HUES6 (cell line): ENCODE data around the gene ZNF821.

Experiments
- H3K27ac ChIP-seq: 2 replicates; pipeline ENCODE4 v1.7.0; 2013; ENCODE audit warnings: low read depth, mild to moderate bottlenecking, low read length, inconsistent platforms
- H3K27me3 ChIP-seq: 2 replicates; pipeline ENCODE4 v1.6.1; 2013; ENCODE audit warnings: low read length; ENCODE audit not compliant: control insufficient read depth, insufficient read depth
- H3K36me3 ChIP-seq: 2 replicates; pipeline ENCODE4 v1.6.1; 2013; ENCODE audit warnings: low read length; ENCODE audit not compliant: control insufficient read depth, insufficient read depth
- H3K4me1 ChIP-seq: 2 replicates; pipeline ENCODE4 v1.6.1; 2013; ENCODE audit warnings: low read length; ENCODE audit not compliant: control insufficient read depth, insufficient read depth
- H3K4me3 ChIP-seq: 2 replicates; pipeline ENCODE4 v1.5.1; 2013; ENCODE audit warnings: low read depth, low read length
- H3K9ac ChIP-seq: one replicate; pipeline ENCODE4 v1.6.1; 2013; ENCODE audit warnings: mild to moderate bottlenecking, low read length
- H3K9me3 ChIP-seq: 2 replicates; pipeline ENCODE4 v1.6.1; 2013; ENCODE audit warnings: low read depth, low read length; ENCODE audit not compliant: control insufficient read depth, insufficient read depth

Gene ZNF821, protein sequence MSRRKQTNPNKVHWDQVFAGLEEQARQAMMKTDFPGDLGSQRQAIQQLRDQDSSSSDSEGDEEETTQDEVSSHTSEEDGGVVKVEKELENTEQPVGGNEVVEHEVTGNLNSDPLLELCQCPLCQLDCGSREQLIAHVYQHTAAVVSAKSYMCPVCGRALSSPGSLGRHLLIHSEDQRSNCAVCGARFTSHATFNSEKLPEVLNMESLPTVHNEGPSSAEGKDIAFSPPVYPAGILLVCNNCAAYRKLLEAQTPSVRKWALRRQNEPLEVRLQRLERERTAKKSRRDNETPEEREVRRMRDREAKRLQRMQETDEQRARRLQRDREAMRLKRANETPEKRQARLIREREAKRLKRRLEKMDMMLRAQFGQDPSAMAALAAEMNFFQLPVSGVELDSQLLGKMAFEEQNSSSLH

DNA sequence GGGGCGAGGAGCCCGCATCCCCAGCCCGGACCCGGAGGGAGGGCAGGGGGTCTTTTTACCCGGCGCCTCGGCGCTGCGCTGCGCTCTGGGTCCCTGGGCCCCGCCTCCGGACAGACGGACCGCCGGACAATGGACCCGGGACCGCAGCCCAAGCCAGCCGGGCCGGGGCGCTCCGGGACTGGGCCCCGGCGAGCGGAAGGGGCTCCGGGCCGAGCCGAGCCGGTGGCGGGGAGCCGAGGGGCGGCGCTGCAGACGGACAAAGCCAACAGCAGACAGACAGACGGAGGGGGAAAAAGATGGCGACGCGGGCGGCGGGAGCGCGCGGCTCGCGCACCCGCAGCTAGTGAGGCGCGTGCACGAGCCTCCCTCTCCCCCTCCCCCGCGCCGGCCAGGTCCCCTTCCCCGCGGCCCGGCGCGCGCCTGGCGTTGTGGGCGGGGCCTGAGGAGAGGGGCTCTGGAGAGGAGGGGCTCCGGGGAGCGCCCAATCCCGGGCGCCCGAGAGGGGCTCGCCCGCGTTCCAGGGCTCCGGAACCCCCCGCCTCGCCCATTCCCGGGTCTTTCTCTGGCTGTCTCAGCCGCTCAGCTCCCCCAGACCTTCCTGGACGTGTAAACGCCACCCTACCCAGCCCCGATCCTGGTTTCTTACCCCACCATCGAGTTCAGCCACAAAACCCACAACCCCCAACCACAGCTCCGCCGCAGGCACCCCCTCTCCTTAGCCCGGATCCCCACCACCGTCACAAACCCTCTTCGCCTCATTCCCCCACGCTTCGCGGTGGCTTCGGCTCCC lies at the start of gene ZNF821:
Gene ZNF821 (minus strand): TSS at position 334 of the 790 bp plus-strand sequence. CDS start 4,236 bp downstream, outside the sequence.
- H3K27me3 ChIP-seq, result no peaks in the 10 kb centered on the region
- peaks cover 23% of the 10 kb centered on the region for H3K36me3 ChIP-seq
- H3K4me1 ChIP-seq, result peaks cover 25% of the 10 kb centered on the region
- H3K9ac ChIP-seq, result peak within 1 kb of the TSS; percentile 89
- H3K4me3 ChIP-seq, result peak within 1 kb of the TSS; percentile 95
- H3K27ac ChIP-seq, result peak within 1 kb of the TSS; percentile 95; the same call in 1 of the 2 replicates
- H3K9me3 ChIP-seq, result no peaks in the 10 kb centered on the region

- H3K36me3 ChIP-seq, result peaks cover 67% of the 10 kb centered on the region
- H3K9ac ChIP-seq, result no peak overlapping the region
- no peak overlapping the region for H3K27ac ChIP-seq
- no peaks in the 10 kb centered on the region for H3K27me3 ChIP-seq
- no peak overlapping the region for H3K4me3 ChIP-seq
- H3K4me1 ChIP-seq, result no peaks in the 10 kb centered on the region; the same call in 1 of the 2 replicates
- H3K9me3 ChIP-seq, result no peaks in the 10 kb centered on the region
Observed at GRCh38 chr16:71933017-71933416, 49.0 kb upstream of the ZNF821 start.

GRCh38 chr16:71931599-71931998 lies 47.6 kb upstream of the ZNF821 start:
- Histone ChIP-seq H3K27me3 (no peaks in the 10 kb centered on the region), H3K9ac (no peak overlapping the region), H3K4me1 (no peaks in the 10 kb centered on the region; the same call in 1 of the 2 replicates), H3K36me3 (peaks cover 82% of the 10 kb centered on the region), H3K27ac (no peak overlapping the region), H3K9me3 (no peaks in the 10 kb centered on the region), H3K4me3 (no peak overlapping the region)

- Histone ChIP-seq H3K27me3 (no peaks in the 10 kb centered on the region), H3K4me3 (no peak overlapping the region), H3K36me3 (peaks cover 87% of the 10 kb centered on the region), H3K4me1 (no peaks in the 10 kb centered on the region; the same call in 1 of the 2 replicates), H3K9me3 (no peaks in the 10 kb centered on the region), H3K9ac (no peak overlapping the region), H3K27ac (no peak overlapping the region)
Observed at GRCh38 chr16:71931001-71931400, 47.0 kb upstream of the ZNF821 start.

DNA sequence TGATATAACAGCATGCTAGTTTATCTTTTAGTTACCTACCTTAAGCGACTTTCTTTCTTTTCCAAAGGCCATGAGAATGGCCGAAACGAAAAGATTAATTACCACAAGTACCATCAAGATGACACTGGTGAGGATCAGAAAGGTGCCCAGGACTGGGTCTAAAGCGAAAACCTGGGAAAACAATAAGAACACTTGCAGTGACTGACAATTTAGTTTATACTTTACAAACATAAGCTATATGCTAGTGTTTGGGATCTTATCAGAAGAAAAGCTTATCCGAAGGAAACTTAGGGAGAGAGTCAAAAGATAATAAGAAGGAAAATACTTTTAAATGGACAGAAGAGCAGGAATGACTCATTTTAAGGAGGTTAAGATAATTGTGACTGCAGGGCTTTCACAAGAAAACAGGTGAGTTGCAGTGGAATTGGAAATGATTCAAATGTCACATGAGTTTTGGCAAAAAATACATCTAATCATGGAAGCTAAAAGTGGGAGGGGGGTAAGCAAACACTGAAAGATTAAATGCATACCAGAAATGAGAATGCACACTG lies 46.1 kb upstream of the ZNF821 start:
- Histone ChIP-seq H3K9ac (no peak overlapping the region), H3K9me3 (no peaks in the 10 kb centered on the region), H3K27me3 (no peaks in the 10 kb centered on the region), H3K27ac (no peak overlapping the region), H3K36me3 (peaks cover 91% of the 10 kb centered on the region), H3K4me3 (no peak overlapping the region), H3K4me1 (no peaks in the 10 kb centered on the region; the same call in 1 of the 2 replicates)

DNA sequence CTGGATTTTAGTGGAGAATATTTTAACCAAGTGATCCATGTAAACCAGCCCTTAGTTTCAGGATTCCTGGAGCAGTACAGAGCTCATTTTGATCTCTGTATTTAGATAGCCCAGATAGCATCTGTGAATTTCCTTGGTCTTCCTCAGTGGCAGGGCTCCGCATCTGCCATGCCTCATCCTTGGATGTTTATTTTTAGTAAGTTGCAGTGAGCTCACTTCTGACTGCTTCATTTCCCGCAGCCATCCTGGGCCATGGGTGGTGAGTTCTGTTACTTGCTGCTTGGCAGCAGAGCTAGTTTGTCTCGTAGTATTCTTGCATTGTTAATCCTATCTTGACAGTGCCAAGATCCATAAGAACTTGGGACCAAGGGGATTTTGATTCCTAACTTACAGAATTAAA lies 45.1 kb upstream of the ZNF821 start:
- no peaks in the 10 kb centered on the region for H3K9me3 ChIP-seq
- H3K4me1 ChIP-seq, result no peaks in the 10 kb centered on the region; the same call in 1 of the 2 replicates
- peaks cover 91% of the 10 kb centered on the region for H3K36me3 ChIP-seq
- no peak overlapping the region for H3K27ac ChIP-seq
- no peak overlapping the region for H3K4me3 ChIP-seq
- no peak overlapping the region for H3K9ac ChIP-seq
- H3K27me3 ChIP-seq, result no peaks in the 10 kb centered on the region

DNA sequence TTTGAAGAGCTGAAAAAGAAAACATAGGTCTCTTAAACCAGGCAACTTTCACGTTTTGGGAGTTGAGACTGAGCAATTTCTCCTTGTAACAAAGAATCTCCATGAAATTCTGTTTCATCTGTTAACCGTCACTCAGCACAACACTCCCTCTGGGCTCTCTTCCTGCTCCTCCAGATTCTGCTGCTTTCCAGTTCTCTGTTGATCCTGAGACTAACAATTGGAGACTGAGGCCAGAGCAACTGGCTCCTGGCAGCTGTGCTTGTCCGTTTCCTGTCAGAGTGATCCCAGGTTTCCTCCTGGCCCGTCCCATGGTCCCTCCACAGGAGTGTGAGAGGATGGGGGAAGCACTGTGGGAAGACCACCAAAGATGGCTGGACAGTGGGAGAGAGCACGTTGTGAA lies 43.8 kb upstream of the ZNF821 start:
- Histone ChIP-seq H3K27me3 (no peaks in the 10 kb centered on the region), H3K36me3 (peaks cover 93% of the 10 kb centered on the region), H3K27ac (peak overlapping the region; percentile 16; the same call in 1 of the 2 replicates), H3K9me3 (no peaks in the 10 kb centered on the region), H3K4me3 (no peak overlapping the region), H3K9ac (no peak overlapping the region), H3K4me1 (no peaks in the 10 kb centered on the region; the same call in 1 of the 2 replicates)

DNA sequence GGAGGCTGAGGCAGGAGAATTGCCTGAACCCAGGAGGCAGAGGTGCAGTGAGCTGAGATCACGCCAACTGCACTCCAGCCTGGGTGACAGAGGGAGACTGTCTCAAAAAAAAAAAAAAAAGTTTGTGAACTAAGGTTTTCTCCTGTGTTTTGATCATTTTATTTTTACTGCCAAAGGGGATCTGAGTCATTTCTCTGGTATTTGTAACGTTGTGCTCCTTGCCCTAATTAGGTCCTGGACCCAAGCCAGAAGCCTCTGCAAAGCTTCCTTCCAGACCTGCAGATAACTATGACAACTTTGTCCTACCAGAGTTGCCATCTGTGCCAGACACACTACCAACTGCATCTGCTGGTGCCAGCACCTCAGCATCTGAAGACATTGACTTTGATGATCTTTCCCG lies 43.4 kb upstream of the ZNF821 start:
- H3K36me3 ChIP-seq, result peaks cover 97% of the 10 kb centered on the region
- H3K9ac ChIP-seq, result no peak overlapping the region
- H3K27me3 ChIP-seq, result no peaks in the 10 kb centered on the region
- peak overlapping the region; percentile 16; the same call in 1 of the 2 replicates for H3K27ac ChIP-seq
- no peaks in the 10 kb centered on the region for H3K9me3 ChIP-seq
- no peaks in the 10 kb centered on the region; the same call in 1 of the 2 replicates for H3K4me1 ChIP-seq
- H3K4me3 ChIP-seq, result no peak overlapping the region

DNA sequence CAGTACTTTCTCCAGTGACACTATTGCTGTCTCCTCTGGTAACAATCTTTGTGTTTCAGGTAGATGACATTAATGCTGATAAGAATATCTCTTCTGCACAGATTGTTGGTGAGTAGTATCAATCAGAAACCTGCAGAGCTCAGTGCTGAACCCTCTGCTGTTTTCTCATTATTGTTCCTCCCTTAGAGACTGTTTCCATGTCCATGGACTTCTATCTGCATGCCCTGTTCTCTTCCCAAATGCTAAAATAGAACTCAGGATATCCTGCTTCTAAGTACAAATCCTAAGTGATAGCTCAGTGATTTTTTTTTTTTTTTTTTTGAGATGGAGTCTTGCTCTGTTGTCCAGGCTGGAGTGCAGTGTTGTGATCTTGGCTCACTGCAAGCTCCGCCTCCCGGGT lies 40.7 kb upstream of the ZNF821 start:
- no peak overlapping the region for H3K9ac ChIP-seq
- H3K4me1 ChIP-seq, result no peaks in the 10 kb centered on the region; the same call in 1 of the 2 replicates
- no peak overlapping the region for H3K4me3 ChIP-seq
- H3K27ac ChIP-seq, result no peak overlapping the region
- H3K27me3 ChIP-seq, result no peaks in the 10 kb centered on the region
- no peaks in the 10 kb centered on the region for H3K9me3 ChIP-seq
- peaks cover 98% of the 10 kb centered on the region for H3K36me3 ChIP-seq

DNA sequence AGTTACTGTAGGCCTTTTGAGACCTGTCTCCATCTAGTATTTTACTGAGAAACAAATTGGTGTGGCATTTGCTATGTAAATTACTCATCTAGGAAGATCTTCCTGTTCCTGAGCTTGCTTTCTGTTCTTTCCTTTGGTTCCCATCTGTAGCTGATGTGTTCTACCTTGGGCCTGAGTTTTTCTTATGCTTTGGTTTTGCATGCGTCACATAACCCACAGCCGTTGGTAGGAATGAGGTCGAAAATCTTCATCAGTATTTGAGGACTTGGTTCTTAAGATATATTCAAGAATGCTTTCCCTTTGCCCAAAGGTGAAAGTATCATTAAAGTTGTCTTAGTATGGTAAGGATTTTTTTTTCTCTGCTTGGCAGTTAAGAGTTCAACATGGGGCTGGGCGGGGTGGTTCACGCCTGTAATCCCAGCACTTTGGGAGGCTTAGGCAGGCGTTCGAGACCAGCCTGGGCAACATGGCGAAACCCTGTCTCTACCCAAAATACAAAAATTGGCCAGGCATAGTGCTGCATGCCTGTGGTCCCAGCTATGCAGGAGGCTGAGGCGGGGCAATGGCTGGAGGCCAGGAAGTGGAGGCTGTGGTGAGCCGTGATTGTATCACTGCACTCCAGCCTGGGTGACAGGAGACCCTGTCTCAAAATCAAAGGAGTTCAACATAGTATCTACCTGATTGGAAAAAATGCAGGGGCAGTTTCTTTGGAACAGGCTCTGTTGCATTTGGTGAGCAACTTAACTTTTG lies 40.1 kb upstream of the ZNF821 start:
- peaks cover 98% of the 10 kb centered on the region for H3K36me3 ChIP-seq
- H3K27ac ChIP-seq, result no peak overlapping the region

More for the DNA sequence above, 40.1 kb upstream of the ZNF821 start:
- H3K9ac ChIP-seq, result no peak overlapping the region
- H3K9me3 ChIP-seq, result 0 out of 2 replicates have a peak, but pooled peaks cover 3% of the 10 kb centered on the region
- H3K4me1 ChIP-seq, result no peaks in the 10 kb centered on the region; the same call in 1 of the 2 replicates
- no peaks in the 10 kb centered on the region for H3K27me3 ChIP-seq
- no peak overlapping the region for H3K4me3 ChIP-seq
